WTC11 (cell line): ENCODE results near the gene PDE6G.

Experiments used
- JUN ChIP-seq: sonication (generic); formaldehyde crosslinking; IDR thresholded peaks from 2 replicates; pipeline ENCODE4 v1.8.0; 2023; ENCODE audit warnings: mild to moderate bottlenecking, missing genetic modification reagents
- ZNF263 ChIP-seq: sonication (generic); formaldehyde crosslinking; IDR thresholded peaks from 2 replicates; pipeline ENCODE4 v1.8.1; 2022; ENCODE audit warnings: low read depth, mild to moderate bottlenecking, moderate library complexity, missing genetic modification reagents
- TF ChIP-seq, protein P1 (sequence below): sonication (generic); formaldehyde crosslinking; IDR thresholded peaks from 2 replicates; pipeline ENCODE4 v1.8.0; 2022; ENCODE audit warnings: missing genetic modification reagents

DNA sequence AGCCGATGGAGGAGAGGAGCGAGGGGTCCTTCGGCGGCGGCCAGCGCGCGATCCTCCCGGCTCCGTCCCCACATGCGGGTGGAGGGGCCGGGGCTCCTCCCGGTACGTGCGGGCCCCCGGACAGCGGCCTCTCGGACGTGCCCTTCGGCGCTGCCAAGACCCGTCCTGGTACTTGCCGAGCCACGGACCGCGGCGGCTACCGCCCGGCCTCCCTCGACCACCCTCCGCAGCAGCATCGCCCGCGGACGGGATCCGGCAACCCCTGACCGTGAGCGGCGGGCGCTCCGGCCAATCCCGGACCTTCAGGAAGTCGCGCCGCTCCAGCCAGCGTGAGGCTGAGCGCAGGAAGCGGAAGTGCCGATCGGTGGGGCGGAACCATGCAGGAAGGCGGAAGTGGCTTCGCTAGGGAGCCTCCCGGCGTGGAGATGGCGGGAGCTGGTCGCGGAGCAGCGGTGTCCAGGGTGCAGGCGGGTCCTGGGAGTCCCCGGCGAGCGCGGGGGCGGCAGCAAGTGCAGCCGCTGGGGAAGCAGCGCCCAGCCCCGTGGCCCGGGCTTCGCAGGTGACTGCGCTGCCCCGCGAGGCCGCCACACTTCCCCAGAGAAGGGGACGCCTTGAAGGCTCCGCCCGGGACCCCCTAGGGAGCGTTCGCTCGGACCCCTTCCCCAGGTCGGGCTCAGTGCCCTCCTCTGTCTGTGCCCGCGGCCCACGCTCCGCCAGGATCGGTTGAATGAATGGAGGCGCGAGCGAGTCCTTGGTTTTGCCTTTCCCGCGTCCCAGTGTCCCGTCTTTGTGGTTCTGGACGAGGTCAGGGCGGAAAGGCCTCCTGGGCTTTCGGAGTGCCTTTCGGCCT, 10.2 kb upstream of the PDE6G start, which contains the start of the genes CCDC137 and OXLD1:
- no peak for TF ChIP-seq ZNF263 (CRISPR knock-in tag)
- TF ChIP-seq, protein P1, sequence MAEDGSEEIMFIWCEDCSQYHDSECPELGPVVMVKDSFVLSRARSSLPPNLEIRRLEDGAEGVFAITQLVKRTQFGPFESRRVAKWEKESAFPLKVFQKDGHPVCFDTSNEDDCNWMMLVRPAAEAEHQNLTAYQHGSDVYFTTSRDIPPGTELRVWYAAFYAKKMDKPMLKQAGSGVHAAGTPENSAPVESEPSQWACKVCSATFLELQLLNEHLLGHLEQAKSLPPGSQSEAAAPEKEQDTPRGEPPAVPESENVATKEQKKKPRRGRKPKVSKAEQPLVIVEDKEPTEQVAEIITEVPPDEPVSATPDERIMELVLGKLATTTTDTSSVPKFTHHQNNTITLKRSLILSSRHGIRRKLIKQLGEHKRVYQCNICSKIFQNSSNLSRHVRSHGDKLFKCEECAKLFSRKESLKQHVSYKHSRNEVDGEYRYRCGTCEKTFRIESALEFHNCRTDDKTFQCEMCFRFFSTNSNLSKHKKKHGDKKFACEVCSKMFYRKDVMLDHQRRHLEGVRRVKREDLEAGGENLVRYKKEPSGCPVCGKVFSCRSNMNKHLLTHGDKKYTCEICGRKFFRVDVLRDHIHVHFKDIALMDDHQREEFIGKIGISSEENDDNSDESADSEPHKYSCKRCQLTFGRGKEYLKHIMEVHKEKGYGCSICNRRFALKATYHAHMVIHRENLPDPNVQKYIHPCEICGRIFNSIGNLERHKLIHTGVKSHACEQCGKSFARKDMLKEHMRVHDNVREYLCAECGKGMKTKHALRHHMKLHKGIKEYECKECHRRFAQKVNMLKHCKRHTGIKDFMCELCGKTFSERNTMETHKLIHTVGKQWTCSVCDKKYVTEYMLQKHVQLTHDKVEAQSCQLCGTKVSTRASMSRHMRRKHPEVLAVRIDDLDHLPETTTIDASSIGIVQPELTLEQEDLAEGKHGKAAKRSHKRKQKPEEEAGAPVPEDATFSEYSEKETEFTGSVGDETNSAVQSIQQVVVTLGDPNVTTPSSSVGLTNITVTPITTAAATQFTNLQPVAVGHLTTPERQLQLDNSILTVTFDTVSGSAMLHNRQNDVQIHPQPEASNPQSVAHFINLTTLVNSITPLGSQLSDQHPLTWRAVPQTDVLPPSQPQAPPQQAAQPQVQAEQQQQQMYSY (CRISPR knock-in tag), result peak; percentile 13; the same call in 1 of the 2 replicates
- TF ChIP-seq JUN, result no peak; the same call in 1 of the 2 replicates
